HCT116 (cell line): ENCODE data around the gene IQGAP2. TPM values are rescaled to one million over a fixed set of nuclear protein-coding genes. Genes with fewer than 3 reads are reported as not detected.

Experiments
- ATAC-seq: fragments of 200-7000 bp; cut with Tn5 transposase; 2 replicates; pipeline ENCODE4 v1.9.1; 2020; ENCODE audit warnings: mild to moderate bottlenecking, moderate library complexity
- BruUV-seq: library from RNA; stranded (reverse); fragments of 400-500 nt; replicated peaks from 2 replicates; lab custom pipeline; 2021; lab: Mats Ljungman, UMichigan
- CTCF ChIA-PET: fragments of 300-600 bp; sonication (Branson Sonifier 250); formaldehyde crosslinking; loops from one replicate; lab custom pipeline; 2021; ENCODE audit warnings: antibody characterized with exemption; lab: Charles Lee
- POLR2A ChIA-PET: fragments of 300-600, 350-600 bp; sonication (Branson Sonifier 250); formaldehyde crosslinking; loops from one replicate; lab custom pipeline; 2021; ENCODE audit warnings: antibody characterized with exemption; lab: Charles Lee
- RAD21 ChIA-PET, 2 experiments: fragments of 300-600 bp; sonication (Branson Sonifier 250); formaldehyde crosslinking; loops; one replicate each; lab custom pipeline; 2023; ENCODE audit warnings: low total read pairs in 2 of 2; ENCODE audit not compliant: uncharacterized antibody in 2 of 2, unreplicated experiment in 2 of 2, low non-redundant PET in 1 of 2; lab: Charles Lee
- DNase-seq: peaks from one replicate; pipeline ENCODE4 v3.0.0-alpha.2; 2010; ENCODE audit warnings: low read depth, low spot score
- H2AFZ ChIP-seq: fragments of 200-600 bp; shearing (Covaris generic), sonication (generic); 2 replicates; pipeline ENCODE4 v1.6.1; 2017; ENCODE audit warnings: low read depth, mixed run types, mixed read lengths, antibody characterized with exemption, low read length; ENCODE audit not compliant: poor library complexity, severe bottlenecking
- H3K27ac ChIP-seq: 2 replicates; pipeline ENCODE4 v1.5.1; 2012; ENCODE audit warnings: low read depth, low read length
- H3K27me3 ChIP-seq: fragments of 200-600 bp; sonication (generic); 2 replicates; pipeline ENCODE4 v1.6.1; 2016; ENCODE audit warnings: mixed run types, low read length, mixed read lengths; ENCODE audit not compliant: insufficient read depth
- H3K36me3 ChIP-seq, 2 experiments: fragments of 200-500 bp in 1 of 2; fragments of 200-600 bp in 1 of 2; sonication (Bioruptor generic) in 1 of 2; sonication (generic) in 1 of 2; 2 replicates each; pipeline versions ENCODE4 v1.5.1 to v1.6.1; 2014 to 2016; ENCODE audit warnings: low read length in 2 of 2, inconsistent platforms in 1 of 2, mixed read lengths in 1 of 2, mixed run types in 1 of 2; ENCODE audit not compliant: insufficient read depth in 2 of 2, control insufficient read depth in 1 of 2
- H3K4me1 ChIP-seq, 2 experiments: fragments of 200-600 bp in 1 of 2; sonication (generic) in 1 of 2; 2 replicates each; pipeline versions ENCODE4 v1.5.1 to v1.6.1; 2012 to 2017; ENCODE audit warnings: low read length in 2 of 2, inconsistent platforms in 1 of 2, mild to moderate bottlenecking in 1 of 2, mixed read lengths in 1 of 2, mixed run types in 1 of 2, moderate library complexity in 1 of 2; ENCODE audit not compliant: insufficient read depth in 2 of 2, control insufficient read depth in 1 of 2
- H3K4me2 ChIP-seq: fragments of 200-600 bp; sonication (generic); 2 replicates; pipeline ENCODE4 v1.6.1; 2017; ENCODE audit warnings: mixed run types, low read length, mixed read lengths
- H3K4me3 ChIP-seq, 2 experiments: fragments of 200-600 bp in 1 of 2; sonication (generic) in 1 of 2; replicated peaks in 1 of 2; 2 replicates each; pipeline ENCODE4 v1.5.1; 2011 to 2016; ENCODE audit warnings: low read length in 2 of 2, control low read depth in 1 of 2, low read depth in 1 of 2, mild to moderate bottlenecking in 1 of 2, mixed read lengths in 1 of 2, mixed run types in 1 of 2
- H3K79me2 ChIP-seq: fragments of 200-600 bp; sonication (generic); 2 replicates; pipeline ENCODE4 v1.6.1; 2017; ENCODE audit warnings: mild to moderate bottlenecking, mixed run types, low read length, moderate library complexity, mixed read lengths; ENCODE audit not compliant: insufficient read depth
- H3K9ac ChIP-seq: fragments of 200-600 bp; sonication (generic); 2 replicates; pipeline ENCODE4 v1.6.1; 2016; ENCODE audit warnings: low read length, mixed read lengths
- H3K9me2 ChIP-seq: fragments of 200-600 bp; sonication (generic), shearing (Covaris generic); 2 replicates; pipeline ENCODE4 v1.6.1; 2017; ENCODE audit warnings: mixed run types, mild to moderate bottlenecking, moderate library complexity; ENCODE audit not compliant: insufficient read depth
- H3K9me3 ChIP-seq, 2 experiments: fragments of 200-500 bp in 1 of 2; fragments of 200-600 bp in 1 of 2; sonication (Bioruptor generic) in 1 of 2; sonication (generic) in 1 of 2; 2 replicates each; pipeline ENCODE4 v1.6.1; 2014 to 2017; ENCODE audit warnings: low read length in 2 of 2, mixed read lengths in 2 of 2, inconsistent platforms in 1 of 2, low read depth in 1 of 2, mild to moderate bottlenecking in 1 of 2, mixed run types in 1 of 2, moderate library complexity in 1 of 2; ENCODE audit not compliant: control insufficient read depth in 1 of 2, insufficient read depth in 1 of 2
- H4K20me1 ChIP-seq: fragments of 200-600 bp; sonication (generic), shearing (Covaris generic); 2 replicates; pipeline ENCODE4 v1.6.1; 2017; ENCODE audit warnings: mixed run types, mild to moderate bottlenecking, moderate library complexity; ENCODE audit not compliant: insufficient read depth
- ATF3 ChIP-seq: IDR thresholded peaks from 2 replicates; pipeline ENCODE4 v1.6.1; 2012
- EGR1 ChIP-seq: IDR thresholded peaks from 2 replicates; pipeline ENCODE4 v1.6.1; 2012; ENCODE audit warnings: low read depth
- EZH2phosphoT487 ChIP-seq: fragments of 200-600 bp; IDR thresholded peaks from 2 replicates; pipeline ENCODE4 v1.6.1; 2018; ENCODE audit warnings: antibody characterized with exemption, borderline replicate concordance
- FOSL1 ChIP-seq: IDR thresholded peaks from 2 replicates; pipeline ENCODE4 v1.6.1; 2012; ENCODE audit warnings: low read depth
- MAX ChIP-seq: IDR thresholded peaks from 2 replicates; pipeline ENCODE4 v1.6.1; 2012
- POLR2A ChIP-seq: IDR thresholded peaks from 2 replicates; pipeline ENCODE4 v1.7.0; 2011; ENCODE audit warnings: borderline replicate concordance; ENCODE audit not compliant: insufficient read depth, insufficient read length; ENCODE audit errors: extremely low read depth
- REST ChIP-seq: IDR thresholded peaks from 2 replicates; pipeline ENCODE4 v1.6.1; 2012; ENCODE audit warnings: low read depth
- SIN3A ChIP-seq: IDR thresholded peaks from 2 replicates; pipeline ENCODE4 v1.6.1; 2012; ENCODE audit warnings: low read depth
- SP1 ChIP-seq: IDR thresholded peaks from 2 replicates; pipeline ENCODE4 v1.6.1; 2012; ENCODE audit warnings: low read depth
- TCF7L2 ChIP-seq: IDR thresholded peaks from 2 replicates; pipeline ENCODE4 v1.7.0; 2011; ENCODE audit warnings: borderline replicate concordance, inconsistent platforms; ENCODE audit not compliant: insufficient read depth, insufficient read length; ENCODE audit errors: extremely low read depth
- YY1 ChIP-seq: IDR thresholded peaks from 2 replicates; pipeline ENCODE4 v1.6.1; 2011; ENCODE audit warnings: low read length, low read depth, moderate library complexity, mild to moderate bottlenecking; ENCODE audit not compliant: insufficient replicate concordance; ENCODE audit errors: extremely low read depth
- ZBTB33 ChIP-seq: IDR thresholded peaks from 2 replicates; pipeline ENCODE4 v1.6.1; 2011; ENCODE audit warnings: mild to moderate bottlenecking, low read length, moderate library complexity; ENCODE audit not compliant: insufficient replicate concordance; ENCODE audit errors: extremely low read depth
- ZFX ChIP-seq: fragments of 450-650 bp; IDR thresholded peaks from 2 replicates; pipeline ENCODE4 v1.6.1; 2017
- ZNF274 ChIP-seq: fragments of 200-500 bp; sonication (Bioruptor generic); IDR thresholded peaks from 2 replicates; pipeline ENCODE4 v1.6.1; 2014; ENCODE audit warnings: mild to moderate bottlenecking, low read depth, low read length, inconsistent platforms
- intact Hi-C: fragments of 100-400 bp; cut with micrococcal nuclease; formaldehyde crosslinking; loops from 2 replicates; pipeline ENCODE4 v1.10.0; 2022
- total RNA-seq: library from RNA; stranded (reverse); gene quantifications from one replicate; pipeline ENCODE4 v1.2.1, GENCODE V29; 2021; ENCODE audit not compliant: unreplicated experiment

IQGAP2 gene
- total RNA-seq, 1 experiment from 2014 or later, result 2.0 TPM

- no TSS peak for BruUV-seq
- intact Hi-C loops, result no loop called here
- CTCF ChIA-PET, result no interaction called here
Observed at GRCh38 chr5:76450054-76450453, 47.0 kb downstream of the IQGAP2 start.

GRCh38 chr5:76451031-76451701 is 48.1 kb downstream of the IQGAP2 start:
- ChIA-PET RAD21 (no interaction called here), CTCF (no interaction called here), POLR2A (no interaction called here)
- Histone ChIP-seq H3K4me1 (peaks cover 0 to 5% of the 10 kb centered on the region in 2 experiments; a peak in 2 of 4 replicates), H3K27me3 (peaks cover 6% of the 10 kb centered on the region; the same call in 1 of the 2 replicates), H3K9me2 (no peaks in the 10 kb centered on the region), H4K20me1 (no peaks in the 10 kb centered on the region), H3K79me2 (no peaks in the 10 kb centered on the region), H3K9me3 (no peaks in the 10 kb centered on the region), H3K36me3 (no peaks in the 10 kb centered on the region), H3K9ac (no peak overlapping the region), H3K27ac (no peak overlapping the region), H3K4me2 (no peak overlapping the region; the same call in 1 of the 2 replicates), H2AFZ (no peak overlapping the region), H3K4me3 (no peak overlapping the region)
- ATAC-seq, result no peak
- intact Hi-C loops, result no loop called here
- no peak for DNase-seq
- no TSS peak for BruUV-seq
- TF ChIP-seq REST (no peak), TCF7L2 (no peak), ZBTB33 (no peak), SP1 (no peak), ZNF274 (no peak), FOSL1 (no peak)

More at GRCh38 chr5:76450054-76450453, 47.0 kb downstream of the IQGAP2 start:
- no peaks in the 10 kb centered on the region for H3K36me3 ChIP-seq
- no peak overlapping the region for H3K9ac ChIP-seq
- H3K4me2 ChIP-seq, result no peak overlapping the region
- no peaks in the 10 kb centered on the region for H3K9me2 ChIP-seq
- H3K27me3 ChIP-seq, result peaks cover 6% of the 10 kb centered on the region; the same call in 1 of the 2 replicates
- TF ChIP-seq SP1, result no peak
- no peak for TF ChIP-seq ZFX
- no peak for TF ChIP-seq EGR1
- TF ChIP-seq YY1, result no peak
- no peak for TF ChIP-seq MAX
- no peak for TF ChIP-seq ATF3
- TF ChIP-seq SIN3A, result no peak
- no peak for TF ChIP-seq EZH2phosphoT487
- no peak for TF ChIP-seq FOSL1
- no peak for TF ChIP-seq ZNF274
- TF ChIP-seq POLR2A, result no peak
- H3K4me1 ChIP-seq, result peaks cover 0 to 5% of the 10 kb centered on the region in 2 experiments; a peak in 2 of 4 replicates
- no peaks in the 10 kb centered on the region for H3K9me3 ChIP-seq
- H3K27ac ChIP-seq, result no peak overlapping the region
- ATAC-seq (no peak), DNase-seq (no peak)
- ChIA-PET RAD21 (no interaction called here), POLR2A (no interaction called here)
- no peak overlapping the region for H2AFZ ChIP-seq
- H3K4me3 ChIP-seq, result no peak overlapping the region
- H3K79me2 ChIP-seq, result no peaks in the 10 kb centered on the region
- H4K20me1 ChIP-seq, result no peaks in the 10 kb centered on the region
